HG03039 (cell line): ENCODE measurements around the gene THSD4.

ENCODE experiments used
- ATAC-seq: cut with Tn5 transposase; IDR thresholded peaks from one replicate; pipeline ENCODE4 v1.9.1; 2021; ENCODE audit warnings: mild to moderate bottlenecking, moderate library complexity; ENCODE audit not compliant: unreplicated experiment

Gene THSD4

DNA sequence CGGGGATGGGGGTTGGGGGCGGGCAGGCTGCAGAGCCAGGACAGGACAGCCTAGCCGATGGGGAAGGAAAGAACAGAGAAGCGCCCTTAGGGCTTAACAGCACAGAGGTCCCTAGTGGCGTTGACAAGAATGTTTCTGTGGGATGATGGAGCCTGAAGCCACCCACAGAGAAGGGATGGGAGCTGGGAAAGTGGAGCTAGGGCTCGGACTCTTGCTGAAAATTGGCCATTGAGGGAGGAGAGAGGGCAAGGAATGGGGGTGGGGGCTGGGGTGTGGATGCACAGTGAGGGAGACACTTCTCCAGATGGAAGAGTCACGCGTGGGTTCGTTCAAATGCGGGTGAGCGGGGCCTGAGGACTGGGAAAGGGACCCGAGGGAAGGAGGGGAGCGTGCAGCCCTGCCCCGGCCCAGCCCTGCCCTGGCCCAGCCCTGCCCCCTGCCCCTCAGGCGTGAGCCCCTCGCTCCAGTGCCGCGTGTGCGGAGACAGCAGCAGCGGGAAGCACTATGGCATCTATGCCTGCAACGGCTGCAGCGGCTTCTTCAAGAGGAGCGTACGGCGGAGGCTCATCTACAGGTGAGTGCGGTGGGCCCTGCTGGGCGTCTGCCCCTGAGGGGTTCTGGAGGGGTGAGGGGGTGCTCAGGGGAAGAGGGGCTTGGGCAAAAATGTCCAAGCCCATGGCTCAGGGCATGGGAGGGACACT, 695.9 kb downstream of the THSD4 start:
- no peak for ATAC-seq

DNA sequence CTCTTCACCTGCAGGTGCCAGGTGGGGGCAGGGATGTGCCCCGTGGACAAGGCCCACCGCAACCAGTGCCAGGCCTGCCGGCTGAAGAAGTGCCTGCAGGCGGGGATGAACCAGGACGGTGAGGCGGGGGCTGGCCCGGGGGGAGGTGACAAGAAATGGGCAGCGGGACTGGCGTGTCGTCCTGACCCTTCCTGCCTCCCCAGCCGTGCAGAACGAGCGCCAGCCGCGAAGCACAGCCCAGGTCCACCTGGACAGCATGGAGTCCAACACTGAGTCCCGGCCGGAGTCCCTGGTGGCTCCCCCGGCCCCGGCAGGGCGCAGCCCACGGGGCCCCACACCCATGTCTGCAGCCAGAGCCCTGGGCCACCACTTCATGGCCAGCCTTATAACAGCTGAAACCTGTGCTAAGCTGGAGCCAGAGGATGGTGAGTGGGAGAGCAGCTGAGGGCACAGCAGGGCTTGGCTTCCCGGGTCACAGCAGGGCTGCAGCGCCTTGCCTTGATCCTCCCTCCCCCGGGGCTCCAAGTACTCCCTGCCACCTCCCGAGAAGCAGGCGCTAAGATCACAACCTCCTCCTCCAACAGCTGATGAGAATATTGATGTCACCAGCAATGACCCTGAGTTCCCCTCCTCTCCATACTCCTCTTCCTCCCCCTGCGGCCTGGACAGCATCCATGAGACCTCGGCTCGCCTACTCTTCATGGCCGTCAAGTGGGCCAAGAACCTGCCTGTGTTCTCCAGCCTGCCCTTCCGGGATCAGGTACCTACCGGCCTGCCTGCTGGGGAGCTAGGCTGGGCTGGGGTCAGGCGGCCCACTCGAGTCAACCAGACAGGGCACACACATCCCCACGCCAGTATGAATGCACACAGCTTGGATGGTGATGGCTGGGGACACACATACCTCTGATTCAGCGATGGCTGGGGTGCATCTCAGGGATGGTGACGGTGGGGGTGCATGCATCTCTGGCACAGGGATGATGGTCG, 696.8 kb downstream of the THSD4 start:
- ATAC-seq, result no peak

DNA sequence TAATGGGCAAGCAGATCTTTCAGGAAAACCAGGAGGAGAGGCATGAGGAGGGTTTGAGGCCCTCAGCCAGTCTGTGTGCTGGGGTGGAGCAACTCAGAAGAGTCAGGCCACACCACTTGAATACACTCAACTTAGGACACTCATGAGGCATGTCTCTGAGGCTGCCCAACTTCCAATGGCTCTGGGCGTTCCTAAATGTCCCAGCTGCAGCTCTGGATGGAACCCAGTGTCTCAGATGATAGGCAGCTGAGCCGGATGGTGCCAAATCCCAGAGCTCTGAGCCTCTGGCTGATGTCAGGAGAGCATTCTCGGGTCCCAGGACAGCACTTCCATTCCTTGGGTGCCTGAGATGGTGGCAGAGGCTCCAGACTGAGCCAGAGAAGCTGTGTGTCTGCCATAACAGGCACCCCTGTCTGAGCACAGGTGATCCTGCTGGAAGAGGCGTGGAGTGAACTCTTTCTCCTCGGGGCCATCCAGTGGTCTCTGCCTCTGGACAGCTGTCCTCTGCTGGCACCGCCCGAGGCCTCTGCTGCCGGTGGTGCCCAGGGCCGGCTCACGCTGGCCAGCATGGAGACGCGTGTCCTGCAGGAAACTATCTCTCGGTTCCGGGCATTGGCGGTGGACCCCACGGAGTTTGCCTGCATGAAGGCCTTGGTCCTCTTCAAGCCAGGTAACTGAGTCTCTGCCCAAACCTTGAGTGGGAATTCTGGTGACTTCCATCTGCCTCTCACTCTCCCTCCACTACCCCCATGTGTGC, 697.9 kb downstream of the THSD4 start:
- ATAC-seq, result no peak

DNA sequence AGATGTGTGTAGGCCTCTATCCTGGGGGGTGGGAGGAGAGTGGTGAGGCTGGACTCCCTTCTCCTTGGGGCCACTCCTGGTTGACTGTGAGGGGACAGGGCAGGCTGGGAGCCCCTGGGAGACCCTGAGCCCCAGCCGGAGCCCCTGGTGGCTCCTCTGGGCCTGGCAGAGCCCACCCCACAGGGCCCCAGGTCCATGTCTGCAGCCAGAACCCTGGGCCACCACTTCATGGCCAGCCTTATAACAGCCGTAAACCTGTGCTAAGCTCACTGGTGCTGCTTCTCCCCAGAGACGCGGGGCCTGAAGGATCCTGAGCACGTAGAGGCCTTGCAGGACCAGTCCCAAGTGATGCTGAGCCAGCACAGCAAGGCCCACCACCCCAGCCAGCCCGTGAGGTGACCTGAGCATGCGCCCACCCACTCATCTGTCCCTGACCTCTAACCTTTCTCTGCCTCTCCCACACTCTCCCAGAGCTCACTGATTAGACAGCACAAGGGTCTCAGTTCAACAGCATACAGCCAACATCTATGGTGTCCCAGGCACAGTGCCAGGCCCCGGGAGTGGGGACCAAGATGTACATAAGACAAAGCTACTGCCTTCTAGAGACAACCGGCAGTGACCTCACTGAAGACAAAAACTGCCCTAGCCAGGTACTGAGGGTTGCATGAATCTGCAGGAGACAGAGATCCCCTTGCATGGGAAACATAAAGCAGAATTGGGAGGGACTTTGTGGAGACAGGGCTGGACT, 698.6 kb downstream of the THSD4 start:
- ATAC-seq, result no peak

DNA sequence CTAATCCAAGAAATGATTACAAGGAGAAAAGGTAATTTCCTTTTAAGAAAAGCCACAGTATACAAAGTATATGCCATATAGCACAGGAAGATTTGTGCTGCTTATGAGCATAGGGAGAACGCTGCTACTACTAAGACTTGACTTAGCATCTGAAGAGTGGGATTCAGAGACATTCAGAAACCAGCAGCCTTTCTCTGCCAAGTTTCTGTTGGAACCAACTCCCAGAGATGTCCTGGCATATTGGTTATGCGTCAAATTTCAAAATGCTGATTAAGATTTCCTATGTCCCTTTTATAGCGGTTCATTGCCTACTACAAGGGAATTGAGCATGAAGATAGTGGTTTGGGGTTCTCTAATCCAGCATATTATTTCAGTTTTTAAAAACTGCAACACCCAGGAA, 700.0 kb downstream of the THSD4 start:
- ATAC-seq, result no peak

DNA sequence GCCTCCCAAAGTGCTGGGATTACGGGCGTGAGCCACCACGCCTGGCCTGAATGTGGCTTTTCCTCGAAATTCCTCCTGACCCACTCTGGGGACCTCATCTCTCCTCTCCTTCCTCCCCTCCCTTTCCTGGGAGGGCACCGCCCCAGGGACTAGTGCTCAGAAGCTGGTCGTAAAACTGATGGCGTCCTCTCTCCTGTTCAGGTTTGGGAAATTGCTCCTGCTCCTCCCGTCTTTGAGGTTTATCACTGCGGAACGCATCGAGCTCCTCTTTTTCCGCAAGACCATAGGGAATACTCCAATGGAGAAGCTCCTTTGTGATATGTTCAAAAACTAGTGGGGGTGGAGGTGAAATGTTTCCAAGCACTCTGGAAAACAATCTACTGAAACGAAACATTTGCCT, 702.1 kb downstream of the THSD4 start:
- no peak for ATAC-seq

DNA sequence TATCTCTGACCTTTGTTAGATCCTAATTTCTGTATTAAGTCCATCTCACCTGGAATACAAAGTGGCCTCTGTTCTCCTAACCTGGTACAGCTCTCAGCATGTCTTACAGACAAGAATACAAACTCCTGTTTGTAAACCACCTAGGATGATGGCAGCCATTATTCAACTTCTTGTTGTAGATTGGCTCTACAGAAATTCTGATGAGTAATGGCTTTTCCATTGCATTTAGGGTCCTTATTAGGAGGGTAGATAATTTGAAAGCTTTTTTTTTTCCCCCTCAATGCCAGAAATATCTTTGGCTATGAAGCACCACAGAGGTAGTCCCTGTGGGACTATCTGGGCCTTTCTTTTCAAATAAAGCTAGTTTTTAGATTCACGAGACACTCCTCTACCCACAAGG, 704.9 kb downstream of the THSD4 start:
- ATAC-seq, result no peak

DNA sequence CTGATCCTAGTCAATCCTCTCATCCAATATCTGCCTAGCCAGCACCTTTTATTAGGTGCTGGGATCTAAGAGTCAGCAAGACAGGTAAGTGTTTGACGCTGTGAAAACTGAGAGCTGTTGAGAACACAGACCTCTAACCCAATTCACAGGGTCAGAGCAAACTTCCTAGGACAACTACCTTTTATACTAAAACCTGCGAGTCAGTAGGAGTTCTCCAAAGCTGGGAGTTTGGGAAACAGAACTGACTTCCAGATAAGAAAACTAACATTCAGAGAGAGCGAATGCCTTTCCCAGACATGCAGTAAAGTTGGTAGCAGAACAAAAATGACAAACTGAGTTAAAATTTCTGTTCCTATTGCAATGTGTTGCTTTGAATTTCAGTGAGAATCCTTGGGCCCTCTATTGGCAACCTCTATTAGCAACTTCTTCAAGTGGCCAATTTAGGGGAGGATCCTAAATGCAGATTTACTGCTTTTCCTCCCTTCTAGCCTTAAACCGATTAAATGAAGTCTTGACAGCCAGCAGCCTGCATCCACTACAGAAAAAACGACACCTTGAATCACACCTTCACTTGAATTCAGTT, 706.4 kb downstream of the THSD4 start:
- ATAC-seq, result no peak

DNA sequence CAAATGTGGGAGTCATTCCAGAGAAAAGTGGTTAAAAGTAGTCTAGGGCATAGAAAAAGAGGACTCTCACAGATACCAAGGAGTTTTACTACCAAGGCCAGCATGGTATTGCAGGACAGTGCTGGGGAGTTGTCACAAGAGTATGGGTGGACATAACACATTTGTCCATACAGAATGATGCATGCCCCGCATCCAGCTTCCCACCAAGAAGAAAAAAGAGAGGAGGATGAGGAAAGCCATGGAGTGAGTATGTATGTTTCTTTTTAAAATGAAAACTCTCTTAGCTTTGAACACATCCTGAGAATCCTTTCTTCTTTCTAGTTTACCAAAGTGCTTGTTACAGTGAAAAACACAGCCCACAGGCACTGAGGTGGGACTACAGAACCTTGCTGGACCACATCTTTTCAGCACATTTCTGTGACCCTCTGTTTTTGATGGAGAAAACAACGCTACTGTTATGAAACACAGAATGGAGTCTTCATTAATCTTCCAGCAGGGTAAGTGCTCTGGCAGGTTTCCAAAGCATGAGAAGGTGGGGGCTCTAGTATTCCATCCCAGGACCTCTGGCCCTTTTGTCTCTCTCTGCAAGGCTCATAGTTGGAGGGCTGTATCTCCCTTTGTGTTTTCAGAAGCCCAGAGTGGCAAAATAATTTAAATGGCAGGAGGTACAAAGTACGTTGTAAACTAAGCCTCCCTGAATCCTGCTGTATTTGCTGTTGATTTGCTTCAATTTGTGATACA, 707.8 kb downstream of the THSD4 start:
- ATAC-seq, result no peak

DNA sequence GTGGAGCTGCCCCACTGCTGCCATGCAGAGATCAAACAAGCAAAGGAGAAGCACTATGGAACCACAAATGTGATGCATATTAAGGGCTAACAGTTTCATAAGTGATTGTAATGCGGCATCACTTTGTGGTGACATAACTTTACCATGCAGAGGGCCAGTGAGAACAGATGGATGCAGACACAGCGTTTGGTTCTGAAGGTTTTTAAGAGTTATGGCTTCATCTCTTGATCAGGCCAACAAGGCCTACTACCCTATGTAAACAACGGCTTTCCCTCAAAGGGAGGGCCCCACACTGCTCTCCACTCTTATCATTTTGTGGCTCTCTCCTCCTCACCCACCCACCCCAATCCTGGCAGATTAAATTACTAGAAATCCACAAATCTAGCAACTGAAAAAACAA, 708.5 kb downstream of the THSD4 start:
- no peak for ATAC-seq

DNA sequence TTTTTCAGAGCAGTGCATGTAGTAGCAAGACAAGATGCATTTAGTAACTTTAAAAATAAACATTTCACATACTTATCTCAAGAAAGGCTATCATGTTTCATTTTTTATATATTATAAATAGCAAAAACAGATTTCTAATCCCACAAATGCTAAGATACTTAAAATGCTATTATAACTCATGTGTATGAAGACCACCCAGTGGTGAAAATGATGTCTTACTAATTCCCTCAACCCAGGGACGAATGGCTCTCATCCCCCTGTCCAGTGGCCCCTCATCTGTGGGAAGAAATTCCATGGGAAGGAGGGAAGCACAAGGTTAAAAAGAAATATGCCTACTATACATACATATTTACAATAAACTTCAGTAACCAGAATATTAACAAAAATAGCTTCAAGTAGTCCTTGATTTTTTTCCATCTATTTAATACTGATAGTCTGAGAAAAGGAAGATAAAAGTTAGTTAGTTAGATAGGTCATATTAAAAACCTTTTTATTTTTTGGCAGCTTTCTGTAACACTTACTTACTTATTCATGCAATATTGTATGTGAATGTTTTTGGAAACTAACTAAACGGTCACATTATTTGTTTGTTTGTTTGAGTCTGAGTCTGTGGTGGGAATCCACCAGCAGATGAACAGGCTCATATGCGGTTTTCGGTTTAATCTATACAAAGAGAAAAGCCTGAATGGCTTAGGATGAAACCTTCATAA, 709.9 kb downstream of the THSD4 start:
- ATAC-seq, result no peak

DNA sequence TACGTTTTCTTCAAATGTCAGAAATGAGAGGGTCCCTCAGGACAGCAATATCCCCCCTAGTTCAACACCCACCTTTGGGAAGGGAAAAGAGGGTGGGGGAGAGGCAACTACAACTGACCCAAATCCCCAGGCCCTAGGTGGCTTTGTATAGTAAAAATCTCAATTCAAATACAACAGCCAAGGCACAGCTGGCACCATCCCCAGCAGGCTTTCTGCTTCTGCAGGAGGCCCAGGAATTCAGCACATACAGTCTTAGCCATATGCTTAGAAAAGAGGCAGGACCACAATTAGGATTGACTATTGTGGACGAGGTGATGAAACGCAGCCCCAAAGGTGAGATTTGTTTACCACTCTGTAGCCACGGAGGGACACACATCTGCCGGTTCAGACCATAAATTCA, 710.9 kb downstream of the THSD4 start:
- ATAC-seq, result no peak

DNA sequence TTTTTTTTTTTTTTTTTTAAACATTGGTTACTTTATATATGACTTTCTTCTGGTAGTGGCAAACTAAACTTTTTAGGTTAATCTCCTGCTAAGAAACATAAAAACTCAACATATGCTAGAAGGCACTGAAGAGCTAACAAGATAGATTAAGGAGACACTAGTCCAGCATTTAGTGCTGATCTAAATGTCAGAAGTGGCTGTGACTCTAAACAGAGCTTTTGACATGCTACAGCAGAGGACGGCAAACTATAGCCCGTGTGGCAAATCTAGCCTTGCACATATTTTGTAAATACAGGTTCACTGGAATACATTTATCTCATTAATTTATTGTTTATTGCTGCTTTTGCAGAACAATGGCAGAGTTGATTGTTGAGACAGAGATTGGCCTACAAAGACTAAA, 715.7 kb downstream of the THSD4 start:
- ATAC-seq, result no peak
